GM21367 (cell line): ENCODE data around the gene PRR13.
"Not testable (repeated sequence)": the region's sequence is repeated elsewhere in the genome, so short reads cannot be mapped to it uniquely, and the experiment has no call there.

Experiments
- ATAC-seq: cut with Tn5 transposase; IDR thresholded peaks from one replicate; pipeline ENCODE4 v1.9.1; 2021; ENCODE audit not compliant: unreplicated experiment

PRR13 gene

GRCh38 chr12:53467880-53468279 is 26.3 kb downstream of the PRR13 start:
- no peak for ATAC-seq

GRCh38 chr12:53468282-53468681 is 26.7 kb downstream of the PRR13 start:
- no peak for ATAC-seq

- ATAC-seq: no peak
These were observed 30.6 kb downstream of the PRR13 start for GRCh38 chr12:53472056-53472582.

GRCh38 chr12:53474077-53474476 is 32.5 kb downstream of the PRR13 start:
- ATAC-seq: no peak

GRCh38 chr12:53474819-53475218 is 33.3 kb downstream of the PRR13 start:
- ATAC-seq: no peak

- no peak for ATAC-seq
These were observed 35.3 kb downstream of the PRR13 start for GRCh38 chr12:53476769-53477209.

- no peak for ATAC-seq
These were observed 37.3 kb downstream of the PRR13 start for GRCh38 chr12:53478865-53479264.

GRCh38 chr12:53479331-53479730 is 37.8 kb downstream of the PRR13 start:
- no peak for ATAC-seq

- ATAC-seq: no peak
These were observed 39.2 kb downstream of the PRR13 start for GRCh38 chr12:53480491-53481442.

GRCh38 chr12:53481458-53481857 is 39.9 kb downstream of the PRR13 start:
- not testable (repeated sequence) for ATAC-seq

- no peak for ATAC-seq
These were observed 40.5 kb downstream of the PRR13 start for GRCh38 chr12:53481939-53482586.

- ATAC-seq: no peak
These were observed 41.2 kb downstream of the PRR13 start for GRCh38 chr12:53482626-53483168.

GRCh38 chr12:53483225-53483978 is 41.9 kb downstream of the PRR13 start:
- ATAC-seq: no peak

- no peak for ATAC-seq
These were observed 42.4 kb downstream of the PRR13 start for GRCh38 chr12:53483979-53484377.

GRCh38 chr12:53484686-53485575 is 43.4 kb downstream of the PRR13 start:
- no peak for ATAC-seq

GRCh38 chr12:53485955-53486735 is 44.6 kb downstream of the PRR13 start:
- no peak for ATAC-seq

- ATAC-seq: no peak
These were observed 45.4 kb downstream of the PRR13 start for GRCh38 chr12:53486736-53487487.

- ATAC-seq: no peak
These were observed 47.8 kb downstream of the PRR13 start for GRCh38 chr12:53489242-53489864.
